Activated CD8-positive, alpha-beta memory T cell treated with anti-CD3 and anti-CD28 coated beads, Interleukin-2, amount 10 ng/mL, durations not matched to agents 7 days and 5 days (primary cell): Measurements from ENCODE around the gene ADI1. TPM values are rescaled to one million over a fixed set of nuclear protein-coding genes. Genes with fewer than 3 reads are reported as not detected.

ENCODE experiments used
- ATAC-seq: fragments of 150-1000 bp; cut with Tn5 transposase; one replicate; pipeline ENCODE4 v1.10.0; 2021; ENCODE audit warnings: moderate library complexity
- CTCF ChIA-PET: fragments of 350-600 bp; sonication (Branson Sonifier 250); formaldehyde crosslinking; loops from one replicate; lab custom pipeline; 2021; ENCODE audit warnings: antibody characterized with exemption; lab: Charles Lee
- DNase-seq: peaks from one replicate; pipeline ENCODE4 v3.0.0-alpha.2; 2020
- H3K27ac Mint-ChIP-seq: one replicate; pipeline ENCODE4 v1.8.0; 2021; ENCODE audit warnings: mild to moderate bottlenecking, mixed read lengths
- H3K27me3 Mint-ChIP-seq: one replicate; pipeline ENCODE4 v1.8.0; 2021; ENCODE audit warnings: mixed read lengths
- H3K36me3 Mint-ChIP-seq: one replicate; pipeline ENCODE4 v1.8.0; 2021; ENCODE audit warnings: mild to moderate bottlenecking, mixed read lengths
- H3K4me1 Mint-ChIP-seq: one replicate; pipeline ENCODE4 v1.8.0; 2021; ENCODE audit warnings: mixed read lengths
- H3K4me3 Mint-ChIP-seq: one replicate; pipeline ENCODE4 v1.8.0; 2021; ENCODE audit warnings: mild to moderate bottlenecking, moderate library complexity, mixed read lengths
- H3K9me3 Mint-ChIP-seq: one replicate; pipeline ENCODE4 v1.8.0; 2022; ENCODE audit warnings: low read depth, mixed read lengths
- total RNA-seq, 2 experiments: library from RNA; stranded (reverse); gene quantifications; one replicate each; pipeline ENCODE4 v1.2.3, GENCODE V29; 2021

The ADI1 gene
- total RNA-seq, 2 experiments from 2014 or later, result 15.0 to 16.6 TPM

DNA sequence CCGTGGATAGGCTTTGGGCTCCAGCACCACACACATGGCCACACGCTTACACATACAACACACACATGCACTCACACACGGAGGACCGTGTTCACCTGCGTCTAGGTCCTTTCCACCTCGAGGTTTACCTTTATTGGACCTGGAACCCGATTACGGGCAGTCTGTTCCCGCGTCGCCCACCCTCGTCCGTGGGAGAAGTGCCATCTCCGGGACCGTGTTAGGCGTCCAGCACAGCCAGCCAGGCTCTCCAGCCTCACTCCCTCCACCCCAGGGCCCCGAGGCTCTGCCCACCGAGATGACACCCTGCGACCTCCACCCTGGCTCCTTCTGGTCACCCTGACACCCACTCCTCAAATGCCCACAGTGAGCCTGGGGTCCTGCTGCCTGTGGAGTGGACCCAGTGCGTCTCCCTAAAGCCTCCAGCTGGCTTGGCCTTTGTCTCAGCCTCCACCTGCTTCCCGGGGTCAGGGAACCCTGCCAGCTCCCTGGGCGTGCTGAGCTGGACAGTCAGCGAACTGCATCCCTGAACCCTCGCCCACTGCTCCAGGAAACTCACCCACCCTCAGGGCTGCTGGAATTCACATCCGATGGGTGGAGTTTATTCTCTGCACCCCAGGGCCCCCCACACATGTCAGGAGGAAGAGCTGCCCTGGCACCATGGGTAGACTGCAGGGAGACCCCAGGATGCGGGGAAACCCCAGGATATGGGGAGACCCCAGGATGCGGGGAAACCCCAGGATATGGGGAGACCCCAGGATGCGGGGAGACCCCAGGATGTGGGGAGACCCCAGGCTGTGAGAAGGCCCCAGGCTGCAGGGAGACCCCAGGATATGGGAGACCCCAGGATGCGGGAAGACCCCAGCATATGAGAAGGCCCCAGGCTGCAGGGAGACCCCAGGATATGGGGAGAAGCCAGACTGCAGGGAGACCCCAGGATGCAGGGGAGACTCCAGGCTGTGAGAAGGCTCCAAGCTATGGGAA, 33.0 kb downstream of the ADI1 start:
- no peak for ATAC-seq
- Mint-ChIP-seq H3K27ac (no peak overlapping the region), H3K27me3 (no peaks in the 10 kb centered on the region), H3K36me3 (no peaks in the 10 kb centered on the region), H3K9me3 (no peaks in the 10 kb centered on the region), H3K4me1 (peaks cover 10% of the 10 kb centered on the region), H3K4me3 (no peak overlapping the region)
- DNase-seq, result no peak
- CTCF ChIA-PET, result no interaction called here

DNA sequence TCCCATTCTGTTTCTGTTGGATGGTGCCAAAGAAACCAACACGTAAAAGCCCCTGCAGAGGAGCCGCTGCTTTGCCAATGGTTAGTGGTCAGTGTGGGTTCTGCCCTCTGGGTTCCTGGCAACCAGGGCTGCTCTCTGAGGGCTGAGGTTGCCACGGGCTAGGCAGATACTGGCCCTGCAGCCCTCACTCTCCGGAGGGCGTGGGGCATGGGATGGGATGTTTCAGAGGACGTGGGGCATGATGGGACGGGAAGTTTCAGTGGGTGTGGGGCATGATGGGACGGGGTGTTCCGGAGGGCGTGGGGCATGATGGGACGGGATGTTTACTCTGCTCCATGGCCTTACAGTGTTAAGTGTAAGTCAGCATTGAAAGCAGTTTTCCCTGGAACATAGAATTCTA, 34.2 kb downstream of the ADI1 start:
- ATAC-seq (no peak), DNase-seq (no peak)
- H3K27ac Mint-ChIP-seq, result no peak overlapping the region
- H3K27me3 Mint-ChIP-seq, result no peaks in the 10 kb centered on the region
- H3K9me3 Mint-ChIP-seq, result no peaks in the 10 kb centered on the region
- CTCF ChIA-PET, result no interaction called here
- H3K4me3 Mint-ChIP-seq, result no peak overlapping the region
- no peaks in the 10 kb centered on the region for H3K4me1 Mint-ChIP-seq
- no peaks in the 10 kb centered on the region for H3K36me3 Mint-ChIP-seq

DNA sequence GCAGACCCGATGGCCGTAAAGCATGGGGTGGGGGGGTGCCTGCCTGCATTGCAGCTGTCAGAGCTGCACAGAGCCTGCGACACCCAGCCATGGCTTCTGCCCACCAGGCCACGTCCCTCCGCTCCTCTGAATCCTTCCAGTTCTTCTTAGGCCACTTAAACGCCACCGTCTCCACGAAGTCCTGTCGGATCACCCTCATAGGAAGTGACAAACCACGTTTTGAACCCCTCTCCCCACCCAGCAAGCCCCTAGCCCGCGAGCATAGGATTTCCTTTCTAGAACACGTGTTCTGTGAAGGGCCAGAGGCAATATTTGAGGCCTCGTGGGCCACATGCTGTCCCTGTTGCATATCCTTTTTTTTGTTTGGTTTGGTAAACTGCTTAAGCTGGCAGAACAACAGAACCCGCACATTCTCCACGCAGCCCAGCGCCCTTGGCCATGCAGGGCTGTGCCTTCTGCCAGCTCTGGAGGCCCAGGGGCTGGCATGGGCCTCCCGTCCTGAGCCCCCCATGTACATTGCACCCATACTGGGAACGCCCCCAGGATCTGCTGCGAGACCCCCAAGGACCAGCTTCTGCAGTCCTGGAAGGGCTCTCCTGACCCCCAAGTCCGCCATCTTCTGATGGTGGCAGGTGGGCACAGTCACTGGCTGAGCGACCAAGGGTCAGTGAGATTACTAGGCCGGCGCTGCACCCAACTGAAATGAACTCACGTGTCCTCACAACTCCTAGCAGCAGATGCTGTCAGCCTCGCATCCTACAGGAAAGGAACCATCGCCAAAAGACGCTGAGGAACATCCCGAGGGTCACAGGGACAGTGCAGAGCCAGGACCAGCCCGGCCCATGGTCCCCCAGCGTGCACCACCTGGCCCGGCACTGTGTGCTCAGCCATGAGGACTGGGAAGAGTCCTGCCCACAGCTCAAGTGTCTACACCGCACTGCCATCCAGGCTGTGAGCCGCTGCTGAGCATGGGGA, 35.1 kb downstream of the ADI1 start:
- Mint-ChIP-seq H3K27me3 (no peaks in the 10 kb centered on the region), H3K4me3 (no peak overlapping the region), H3K9me3 (no peaks in the 10 kb centered on the region), H3K27ac (no peak overlapping the region), H3K36me3 (no peaks in the 10 kb centered on the region), H3K4me1 (no peaks in the 10 kb centered on the region)
- ATAC-seq (no peak), DNase-seq (no peak)
- CTCF ChIA-PET, result no interaction called here

DNA sequence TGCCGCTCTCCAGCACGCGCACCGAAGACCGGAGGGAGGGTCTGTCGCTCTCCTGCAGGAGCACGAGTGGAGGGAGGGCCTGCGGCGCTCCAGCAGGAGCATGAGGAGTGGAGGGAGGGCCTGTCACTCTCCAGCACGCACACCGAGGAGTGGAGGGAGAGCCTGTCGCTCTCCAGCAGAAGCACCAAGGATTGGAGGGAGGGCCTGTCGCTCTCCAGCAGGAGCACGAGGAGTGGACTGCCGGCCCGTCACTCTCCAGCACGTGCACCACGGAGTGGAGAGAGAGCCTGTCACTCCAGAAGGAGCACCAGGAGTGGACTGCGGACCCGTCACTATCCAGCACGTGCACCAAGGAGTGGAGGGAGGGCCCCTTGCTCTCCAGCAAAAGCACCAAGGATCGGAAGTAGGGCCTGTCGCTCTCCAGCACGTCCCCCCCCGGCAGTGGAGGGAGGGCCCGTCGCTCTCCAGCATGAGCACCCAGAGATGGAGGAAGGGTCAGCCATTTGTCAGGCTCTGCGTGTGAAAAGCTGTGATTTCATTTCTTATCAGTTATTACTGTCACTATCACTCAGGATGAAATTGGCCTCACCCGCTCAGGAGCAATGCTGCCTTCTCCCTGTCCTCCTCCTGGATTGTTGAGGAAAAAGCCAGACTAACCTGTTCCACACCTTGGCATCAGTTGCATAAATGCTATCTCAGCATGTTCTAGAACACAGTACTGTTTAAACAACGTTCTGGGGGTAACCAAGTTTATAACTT, 35.9 kb downstream of the ADI1 start:
- CTCF ChIA-PET, result interaction anchor here (0.8 kb wide), 1 partner anchor 60 kb away, joined by 3 read pairs; no protein-coding TSS in a partner anchor
- Mint-ChIP-seq H3K4me1 (no peaks in the 10 kb centered on the region), H3K4me3 (no peak overlapping the region), H3K27ac (no peak overlapping the region), H3K9me3 (no peaks in the 10 kb centered on the region), H3K27me3 (no peaks in the 10 kb centered on the region), H3K36me3 (no peaks in the 10 kb centered on the region)
- DNase-seq, result no peak
- ATAC-seq, result no peak

DNA sequence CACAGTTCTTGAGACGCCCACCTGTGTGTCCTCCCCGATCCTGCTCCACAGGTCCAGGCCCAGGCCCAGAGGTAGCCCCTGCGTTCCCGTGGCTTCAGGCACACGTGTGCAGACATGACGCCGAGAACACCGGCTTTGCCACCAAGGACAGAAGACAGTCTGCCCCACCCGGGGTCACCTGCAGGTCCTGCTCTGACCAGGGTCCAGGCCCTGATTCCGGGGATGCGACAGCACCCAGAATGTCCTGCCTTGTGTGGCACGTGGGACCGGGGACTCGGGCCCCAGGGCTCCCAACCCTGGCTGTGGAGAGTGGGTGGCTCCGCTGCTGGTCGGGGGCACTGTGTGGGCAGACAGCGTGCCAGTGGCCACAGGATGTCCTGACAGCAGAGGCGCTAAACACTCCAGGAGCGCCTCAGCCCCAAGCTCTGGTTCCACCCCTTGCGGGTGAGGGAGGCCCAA, 36.9 kb downstream of the ADI1 start:
- DNase-seq, result no peak
- H3K4me3 Mint-ChIP-seq, result no peak overlapping the region
- no peak for ATAC-seq
- H3K4me1 Mint-ChIP-seq, result no peaks in the 10 kb centered on the region
- no peak overlapping the region for H3K27ac Mint-ChIP-seq
- H3K36me3 Mint-ChIP-seq, result peaks cover 1% of the 10 kb centered on the region
- CTCF ChIA-PET, result no interaction called here
- H3K9me3 Mint-ChIP-seq, result no peaks in the 10 kb centered on the region
- no peaks in the 10 kb centered on the region for H3K27me3 Mint-ChIP-seq

DNA sequence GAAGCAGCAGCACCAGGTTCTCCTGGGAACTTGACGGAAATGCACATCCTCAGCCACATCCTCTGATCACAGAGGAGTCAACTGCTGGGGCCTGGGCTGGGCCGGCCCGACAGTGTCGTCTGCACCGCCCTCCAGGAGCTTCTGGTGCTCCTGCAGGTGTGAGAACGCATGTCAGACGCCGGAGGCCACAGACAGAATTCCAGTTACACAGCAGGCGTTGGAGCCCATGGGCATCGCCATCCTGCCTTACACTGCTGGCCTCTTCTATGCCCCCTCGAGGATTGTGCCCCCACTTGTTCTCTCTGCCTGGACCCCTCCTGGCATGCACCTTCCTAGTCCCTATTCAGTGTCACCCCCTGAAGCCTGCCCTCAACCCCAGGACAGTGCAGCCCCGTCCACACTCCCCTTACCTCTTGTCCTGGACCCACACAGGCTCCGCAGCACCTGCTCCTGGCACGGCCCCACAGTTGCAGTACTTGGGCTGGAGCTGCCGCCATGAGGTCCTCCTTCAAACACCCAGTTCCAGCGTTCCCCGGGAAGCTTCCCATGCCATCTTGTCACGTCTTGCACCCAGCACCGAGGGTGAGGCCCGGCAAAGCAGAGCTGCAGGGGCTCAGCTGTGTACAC, 37.5 kb downstream of the ADI1 start:
- Mint-ChIP-seq H3K27me3 (no peaks in the 10 kb centered on the region), H3K36me3 (peaks cover 1% of the 10 kb centered on the region), H3K27ac (no peak overlapping the region), H3K9me3 (no peaks in the 10 kb centered on the region), H3K4me1 (no peaks in the 10 kb centered on the region), H3K4me3 (no peak overlapping the region)
- CTCF ChIA-PET, result interaction anchor here (1.1 kb wide), 1 partner anchor 19 kb away, joined by 3 read pairs; no protein-coding TSS in a partner anchor
- no peak for DNase-seq
- ATAC-seq, result no peak

DNA sequence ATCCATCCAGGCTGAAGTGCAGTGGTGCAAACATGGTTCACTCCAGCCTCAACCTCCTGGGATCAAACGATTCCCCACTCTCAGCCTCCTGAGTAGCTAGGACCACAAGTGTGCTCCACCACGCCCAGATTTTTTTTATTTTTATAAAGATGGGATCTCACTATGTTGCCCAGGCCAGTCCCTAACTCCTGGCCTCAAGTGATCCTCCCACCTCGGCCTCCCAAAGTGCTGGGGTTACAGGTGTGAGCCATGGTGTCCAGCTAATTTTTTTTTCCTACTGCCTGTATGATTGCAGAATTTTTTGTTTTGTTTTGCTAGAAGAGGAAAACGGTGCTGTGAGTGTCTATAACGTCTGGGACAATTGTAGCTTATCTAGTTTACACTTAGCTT, 38.3 kb downstream of the ADI1 start:
- peaks cover 1% of the 10 kb centered on the region for H3K36me3 Mint-ChIP-seq
- no peaks in the 10 kb centered on the region for H3K9me3 Mint-ChIP-seq
- H3K27me3 Mint-ChIP-seq, result no peaks in the 10 kb centered on the region
- DNase-seq (no peak), ATAC-seq (no peak)
- CTCF ChIA-PET, result interaction anchor here (1.1 kb wide), 1 partner anchor 18 kb away, joined by 3 read pairs; no protein-coding TSS in a partner anchor
- H3K4me3 Mint-ChIP-seq, result no peak overlapping the region
- no peaks in the 10 kb centered on the region for H3K4me1 Mint-ChIP-seq
- no peak overlapping the region for H3K27ac Mint-ChIP-seq

DNA sequence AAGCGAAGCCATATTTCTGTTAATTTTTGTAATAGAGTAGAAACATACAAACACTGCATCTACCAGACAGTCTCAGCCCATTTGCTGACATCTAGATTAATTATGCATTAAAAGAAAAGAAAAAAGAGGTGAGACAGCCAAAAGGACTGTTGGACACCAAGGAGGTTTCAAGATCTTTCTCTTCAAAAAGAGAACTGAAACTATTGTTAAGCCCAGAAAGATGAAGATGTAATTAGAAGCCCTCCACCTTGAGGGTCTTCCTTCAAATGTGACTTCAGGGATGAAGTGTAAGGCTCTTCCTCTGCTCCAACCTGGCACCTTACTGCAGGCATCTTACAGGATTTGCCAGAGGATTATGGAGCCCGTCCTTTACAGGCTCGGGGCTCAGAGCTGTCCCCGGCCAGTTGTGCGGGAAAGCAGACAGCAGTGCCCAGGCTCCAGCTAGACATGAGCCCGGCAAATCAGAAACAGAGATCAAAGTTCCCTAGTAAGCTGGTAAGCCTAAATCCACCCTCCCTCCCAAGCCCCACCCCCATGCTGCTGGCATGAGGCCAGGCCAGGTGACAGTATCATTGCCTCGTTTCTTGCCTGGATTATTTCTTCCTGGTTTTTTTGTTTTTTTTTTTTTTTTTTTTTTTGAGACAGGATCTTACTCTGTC, 38.9 kb downstream of the ADI1 start:
- Mint-ChIP-seq H3K9me3 (no peaks in the 10 kb centered on the region), H3K4me3 (no peak overlapping the region), H3K36me3 (peaks cover 1% of the 10 kb centered on the region), H3K4me1 (no peaks in the 10 kb centered on the region), H3K27ac (no peak overlapping the region), H3K27me3 (no peaks in the 10 kb centered on the region)
- CTCF ChIA-PET, result interaction anchor here (1.1 kb wide), 1 partner anchor 18 kb away, joined by 3 read pairs; no protein-coding TSS in a partner anchor
- no peak for DNase-seq
- no peak for ATAC-seq

DNA sequence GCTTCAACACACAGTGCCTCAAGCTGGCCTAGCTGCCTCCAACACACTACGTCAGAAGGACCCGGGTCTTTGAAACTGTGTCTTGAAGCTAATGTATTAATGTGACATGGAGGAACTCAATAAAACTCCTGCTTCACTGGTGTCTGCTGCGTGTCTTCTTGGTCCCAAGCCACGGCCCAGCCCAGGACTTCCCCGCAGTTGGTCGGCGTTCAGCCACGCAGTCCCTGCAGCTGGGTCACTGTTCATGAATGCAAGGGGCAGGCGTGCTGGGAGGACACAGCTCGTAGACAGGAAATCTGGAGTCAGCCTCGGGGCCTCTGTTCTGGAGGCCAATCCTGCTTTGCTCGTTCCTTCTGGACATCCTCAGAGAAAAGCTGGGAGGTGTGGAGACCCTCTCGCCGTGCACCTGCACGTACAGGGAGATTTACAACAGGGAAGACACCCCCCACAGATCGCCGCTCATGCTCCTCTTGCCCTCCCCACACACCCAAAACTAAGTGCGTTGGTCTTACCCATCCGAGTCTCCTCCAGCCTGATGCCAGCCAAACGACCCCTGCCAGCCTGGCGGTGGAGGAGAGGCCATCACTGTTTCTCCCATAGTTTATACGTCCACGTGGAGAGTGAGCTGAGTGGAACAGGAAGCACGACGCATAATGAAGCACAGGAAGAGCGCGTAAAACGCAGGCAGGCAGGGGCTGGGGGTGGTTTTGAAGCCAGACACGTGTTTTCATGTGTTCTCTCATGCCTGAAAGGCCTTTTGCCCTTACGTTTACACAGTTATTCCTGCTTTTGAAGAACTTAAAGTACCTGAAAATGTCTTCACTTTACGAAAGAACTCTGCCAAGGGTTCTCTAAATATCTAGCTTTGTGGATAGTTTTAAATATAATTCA, 39.7 kb downstream of the ADI1 start:
- Mint-ChIP-seq H3K27me3 (no peaks in the 10 kb centered on the region), H3K27ac (no peak overlapping the region), H3K4me1 (no peaks in the 10 kb centered on the region), H3K36me3 (peaks cover 1% of the 10 kb centered on the region), H3K4me3 (no peak overlapping the region), H3K9me3 (no peaks in the 10 kb centered on the region)
- CTCF ChIA-PET, result interaction anchor here (0.7 kb wide), 1 partner anchor 301 kb away, joined by 3 read pairs; no protein-coding TSS in a partner anchor
- DNase-seq (no peak), ATAC-seq (no peak)

DNA sequence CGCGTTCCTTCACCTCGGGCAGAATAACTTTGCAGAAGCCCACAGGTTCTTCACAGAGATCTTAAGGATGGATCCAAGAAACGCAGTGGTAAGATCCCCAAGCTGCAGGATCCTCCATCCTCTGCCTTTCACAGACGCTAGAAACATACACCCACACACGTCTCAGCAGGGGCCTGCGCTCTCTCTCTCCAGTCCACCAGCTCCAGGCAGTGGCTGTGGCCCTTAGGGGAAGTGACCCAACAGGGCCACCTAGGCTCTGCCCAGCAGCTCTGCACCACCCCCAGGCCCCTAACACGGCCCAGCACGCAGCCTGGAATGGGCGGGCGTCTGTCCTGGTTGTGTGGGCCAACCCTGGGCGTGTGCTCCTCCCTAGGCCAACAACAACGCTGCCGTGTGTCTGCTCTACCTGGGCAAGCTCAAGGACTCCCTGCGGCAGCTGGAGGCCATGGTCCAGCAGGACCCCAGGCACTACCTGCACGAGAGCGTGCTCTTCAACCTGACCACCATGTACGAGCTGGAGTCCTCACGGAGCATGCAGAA, 40.4 kb downstream of the ADI1 start:
- Mint-ChIP-seq H3K27ac (no peak overlapping the region), H3K36me3 (peaks cover 1% of the 10 kb centered on the region), H3K9me3 (no peaks in the 10 kb centered on the region), H3K4me1 (no peaks in the 10 kb centered on the region), H3K4me3 (no peak overlapping the region), H3K27me3 (no peaks in the 10 kb centered on the region)
- CTCF ChIA-PET, result no interaction called here
- ATAC-seq (no peak), DNase-seq (no peak)

DNA sequence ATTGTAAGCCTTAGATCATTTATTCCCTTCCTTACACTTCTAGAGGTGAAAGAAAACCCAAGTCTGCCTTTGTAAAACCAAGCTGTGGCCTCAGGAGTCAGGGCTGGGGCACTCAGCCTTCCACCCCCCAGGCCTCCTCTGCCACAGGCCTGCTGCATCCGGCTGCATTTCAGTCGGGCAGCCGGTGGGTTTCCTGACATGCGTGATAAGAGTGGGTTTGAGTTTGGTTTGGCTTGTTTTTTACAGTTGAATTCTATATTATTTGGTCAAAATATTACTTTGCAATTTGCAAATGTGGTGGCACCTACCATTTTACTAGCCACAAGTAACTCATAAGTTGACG, 42.4 kb downstream of the ADI1 start:
- CTCF ChIA-PET, result interaction anchor here (1.1 kb wide), 1 partner anchor 15 kb away, joined by 3 read pairs; no protein-coding TSS in a partner anchor
- ATAC-seq (no peak), DNase-seq (no peak)
- H3K27ac Mint-ChIP-seq, result no peak overlapping the region
- H3K4me1 Mint-ChIP-seq, result no peaks in the 10 kb centered on the region
- no peaks in the 10 kb centered on the region for H3K27me3 Mint-ChIP-seq
- H3K36me3 Mint-ChIP-seq, result peaks cover 1% of the 10 kb centered on the region
- no peaks in the 10 kb centered on the region for H3K9me3 Mint-ChIP-seq
- no peak overlapping the region for H3K4me3 Mint-ChIP-seq
